Dedifferentiated amniotic fluid mesenchymal stem cell (primary cell): Measurements from ENCODE around the gene DNASE1L1.

Source experiments
- DNase-seq: peaks from one replicate; pipeline ENCODE4 v3.0.0-alpha.2; 2016; ENCODE audit errors: extremely low spot score

The DNASE1L1 gene

DNA sequence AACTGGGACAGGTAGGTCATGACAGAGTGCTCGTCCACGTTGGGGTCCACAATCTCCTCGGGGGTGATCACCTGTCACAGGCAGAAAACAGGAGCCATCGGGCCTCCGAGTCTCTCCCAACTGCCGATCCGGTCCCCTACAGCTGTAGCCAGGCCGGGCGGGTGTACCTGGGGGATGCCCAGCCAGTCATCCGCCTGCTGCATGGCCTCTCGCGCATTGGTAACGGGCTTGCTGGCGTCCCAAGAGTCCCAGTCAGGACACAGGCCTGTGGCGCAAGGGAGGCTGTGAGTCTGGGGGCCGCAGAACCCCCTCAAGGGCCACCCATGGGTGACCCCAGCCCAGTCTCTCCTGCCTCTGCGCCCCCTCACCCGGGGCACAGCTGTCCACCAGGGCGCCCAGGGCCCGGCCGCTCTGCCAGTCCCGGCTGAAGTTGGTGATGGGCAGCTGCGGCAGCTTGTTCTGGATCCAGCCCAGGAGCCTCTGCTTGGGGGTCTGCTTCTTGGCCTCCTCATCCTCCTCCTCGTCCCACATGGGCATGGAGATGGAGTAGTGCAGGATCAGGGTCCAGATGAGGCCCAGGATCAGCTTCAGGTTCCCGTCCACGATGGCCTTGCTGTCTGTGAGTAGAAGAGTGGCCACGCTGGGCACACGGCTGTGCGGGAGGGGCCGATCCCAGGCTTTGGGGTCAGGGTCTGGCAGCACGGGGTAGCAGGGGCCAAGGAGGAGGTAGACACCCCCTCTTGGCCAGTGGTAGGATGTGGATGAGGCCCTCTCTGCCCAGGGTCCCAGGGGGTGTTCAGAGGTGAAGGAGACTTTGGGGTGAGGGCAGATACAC lies 41.4 kb downstream of the DNASE1L1 start:
- DNase-seq, result no peak

DNA sequence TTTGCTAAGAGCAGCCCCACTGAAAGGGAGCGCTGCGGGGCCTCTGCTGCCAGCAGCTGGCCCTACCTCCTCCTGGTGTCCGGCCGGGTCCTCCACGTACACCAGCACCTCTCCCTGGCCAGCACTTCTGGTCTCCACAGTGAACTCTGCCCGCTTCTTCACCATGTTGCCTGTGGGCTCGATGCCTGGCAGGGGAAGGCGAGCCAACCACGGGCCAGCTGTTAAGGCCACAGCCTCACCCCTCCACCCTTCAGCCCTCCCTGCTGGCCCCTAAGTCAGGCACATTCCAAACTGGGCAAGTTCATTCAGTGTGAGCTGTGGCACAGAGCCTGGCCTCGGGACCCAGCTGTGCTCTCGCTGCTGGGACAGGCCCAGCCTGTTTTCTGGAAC lies 42.4 kb downstream of the DNASE1L1 start:
- DNase-seq, result no peak

DNA sequence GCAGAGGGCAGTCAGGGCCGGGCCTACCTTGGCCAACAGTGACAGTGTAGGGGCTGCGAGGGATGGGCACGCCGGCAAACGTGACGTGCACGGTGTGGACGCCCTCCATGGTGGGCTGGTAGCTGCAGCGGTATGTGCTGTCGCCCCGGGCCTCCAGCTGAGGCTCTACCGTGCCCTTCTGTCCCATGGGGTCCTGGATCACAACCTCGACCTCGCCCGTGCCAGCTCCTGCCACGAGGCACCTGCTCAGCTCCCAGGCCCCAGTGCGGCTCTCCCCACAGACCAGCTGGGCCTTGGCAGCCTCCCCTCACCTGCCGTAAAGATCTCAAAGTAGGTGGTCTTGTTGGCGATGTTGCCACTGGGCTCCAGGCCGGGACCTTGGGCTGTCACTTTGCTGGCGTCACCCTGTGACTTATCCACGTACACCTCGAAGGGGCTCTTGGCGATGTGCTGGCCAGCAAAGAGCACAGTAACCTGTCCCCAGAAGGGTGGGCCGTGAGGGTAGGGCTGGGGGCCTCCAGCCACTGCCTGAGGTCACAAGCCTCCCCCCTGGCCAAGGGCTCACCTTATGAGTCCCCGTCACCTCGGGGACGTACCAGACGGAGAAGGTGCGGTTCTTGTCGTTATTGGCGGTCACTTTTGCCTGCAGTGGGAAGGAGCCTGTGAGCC lies 42.9 kb downstream of the DNASE1L1 start:
- DNase-seq, result no peak

DNA sequence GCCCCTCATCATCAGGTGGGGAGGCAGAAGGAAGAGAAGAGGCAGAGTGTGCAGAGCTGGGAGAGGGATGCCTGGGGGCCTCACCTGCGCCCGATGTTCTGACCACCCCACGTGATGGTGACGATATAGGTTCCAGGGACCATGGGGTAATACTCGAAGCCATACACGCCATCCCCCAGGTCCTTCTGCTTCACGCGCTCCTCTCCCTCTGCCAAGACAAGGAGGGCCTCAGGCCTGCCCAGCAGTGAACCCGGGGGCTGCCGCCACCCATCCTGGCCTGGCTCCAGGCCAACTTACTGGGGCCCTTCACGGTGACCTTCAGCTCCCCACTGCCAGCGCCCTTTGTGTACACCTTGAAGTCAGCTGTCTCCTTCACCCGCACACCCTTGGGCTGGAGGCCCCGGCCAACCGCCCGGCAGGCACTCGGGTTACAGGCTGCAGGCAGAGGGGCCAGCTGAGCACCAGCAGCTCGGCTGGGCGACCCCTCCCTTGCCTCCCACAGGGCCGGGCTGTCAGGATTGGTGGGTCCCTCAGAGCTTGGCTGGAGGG lies 43.9 kb downstream of the DNASE1L1 start:
- DNase-seq, result no peak

DNA sequence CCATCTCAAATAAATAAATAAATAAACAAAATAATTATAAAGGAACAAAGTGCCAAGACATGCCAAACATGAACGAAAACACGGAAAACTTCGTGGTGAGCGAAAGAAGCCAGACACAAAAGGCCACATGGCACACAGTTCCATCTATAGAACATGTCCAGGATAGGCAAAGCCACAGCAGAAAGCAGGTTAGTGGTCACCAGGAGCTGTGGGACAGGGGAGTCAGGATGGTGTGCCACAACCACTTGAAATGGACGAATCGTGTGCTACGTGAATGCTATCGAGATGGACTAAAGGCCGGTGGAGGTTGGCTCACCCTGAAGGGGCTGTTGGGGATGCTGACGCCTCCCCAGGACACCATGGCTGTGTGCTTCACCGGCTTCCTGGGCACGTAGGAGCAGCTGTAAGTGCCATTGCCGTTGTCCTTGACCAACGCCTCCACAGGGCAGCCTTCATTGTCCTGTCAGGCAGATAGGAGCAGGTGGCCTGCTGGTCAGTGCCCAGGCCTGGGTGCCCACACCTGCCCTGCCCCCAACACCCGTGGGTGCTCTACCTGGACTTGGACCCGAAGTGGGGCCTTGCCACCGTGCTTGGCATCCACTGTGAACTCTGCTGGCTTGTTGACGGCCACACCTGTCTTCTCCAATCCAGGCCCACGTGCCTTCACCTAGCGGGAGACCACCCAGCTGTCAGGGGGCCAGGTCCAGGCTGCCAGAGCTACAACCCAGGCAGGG lies 45.2 kb downstream of the DNASE1L1 start:
- DNase-seq, result no peak

DNA sequence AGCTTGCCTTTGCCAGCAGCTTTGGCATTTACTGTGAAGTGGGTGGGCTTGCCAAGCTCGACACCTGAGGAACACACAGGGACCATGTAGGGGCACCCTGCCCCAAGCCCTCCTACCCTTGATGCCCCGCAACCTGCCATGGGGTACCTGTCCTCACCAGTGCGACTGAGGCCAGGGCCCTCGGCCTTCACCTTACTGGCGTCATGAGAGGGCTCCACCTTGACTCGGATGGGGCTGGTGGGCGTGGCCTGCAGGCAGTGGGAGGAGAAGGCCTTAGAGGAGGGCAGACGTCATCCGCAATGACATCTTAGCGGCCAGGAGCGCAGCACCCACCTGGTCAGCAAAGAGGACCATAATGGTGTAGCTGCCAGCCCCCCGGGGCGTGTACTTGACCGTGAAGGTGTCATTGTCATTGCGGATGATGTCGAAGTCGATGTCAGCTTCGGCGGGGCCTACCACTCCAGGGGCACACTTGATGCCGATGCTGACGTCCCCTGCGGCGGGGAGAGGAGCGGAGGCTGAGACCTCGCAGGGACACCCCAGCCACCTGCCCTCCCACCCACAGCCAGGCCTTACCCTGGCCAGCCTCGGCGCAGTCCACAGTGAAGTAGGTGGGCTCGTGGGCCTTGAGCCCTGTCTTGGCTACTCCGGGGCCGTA lies 46.8 kb downstream of the DNASE1L1 start:
- no peak for DNase-seq

DNA sequence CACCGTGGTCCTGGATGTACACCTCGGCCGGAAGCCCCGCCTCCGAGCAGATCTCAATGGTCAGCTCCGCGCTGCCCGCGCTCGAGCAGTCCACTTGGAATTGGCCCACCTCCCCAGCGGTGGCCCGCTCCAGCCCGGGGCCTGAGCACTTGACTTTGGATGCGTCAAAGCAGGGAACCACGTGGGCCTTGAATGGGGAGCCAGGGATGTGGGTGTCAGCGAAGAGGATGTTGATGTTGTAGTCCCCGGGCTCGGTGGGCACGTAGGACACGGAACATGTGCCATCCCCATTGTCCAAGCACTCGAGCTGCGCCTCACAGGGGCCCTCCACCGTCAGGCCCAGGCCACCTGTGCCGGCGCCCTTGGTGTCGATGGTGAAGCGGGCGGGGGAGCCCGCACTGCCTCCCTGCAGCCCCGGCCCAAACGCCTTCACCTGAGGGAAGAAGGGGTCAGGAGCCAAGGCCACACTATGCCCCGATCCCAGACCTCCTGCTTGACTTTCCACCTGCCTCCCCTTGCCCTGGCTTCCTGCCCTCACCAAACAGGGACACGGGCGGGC lies 48.8 kb downstream of the DNASE1L1 start:
- DNase-seq, result no peak

DNA sequence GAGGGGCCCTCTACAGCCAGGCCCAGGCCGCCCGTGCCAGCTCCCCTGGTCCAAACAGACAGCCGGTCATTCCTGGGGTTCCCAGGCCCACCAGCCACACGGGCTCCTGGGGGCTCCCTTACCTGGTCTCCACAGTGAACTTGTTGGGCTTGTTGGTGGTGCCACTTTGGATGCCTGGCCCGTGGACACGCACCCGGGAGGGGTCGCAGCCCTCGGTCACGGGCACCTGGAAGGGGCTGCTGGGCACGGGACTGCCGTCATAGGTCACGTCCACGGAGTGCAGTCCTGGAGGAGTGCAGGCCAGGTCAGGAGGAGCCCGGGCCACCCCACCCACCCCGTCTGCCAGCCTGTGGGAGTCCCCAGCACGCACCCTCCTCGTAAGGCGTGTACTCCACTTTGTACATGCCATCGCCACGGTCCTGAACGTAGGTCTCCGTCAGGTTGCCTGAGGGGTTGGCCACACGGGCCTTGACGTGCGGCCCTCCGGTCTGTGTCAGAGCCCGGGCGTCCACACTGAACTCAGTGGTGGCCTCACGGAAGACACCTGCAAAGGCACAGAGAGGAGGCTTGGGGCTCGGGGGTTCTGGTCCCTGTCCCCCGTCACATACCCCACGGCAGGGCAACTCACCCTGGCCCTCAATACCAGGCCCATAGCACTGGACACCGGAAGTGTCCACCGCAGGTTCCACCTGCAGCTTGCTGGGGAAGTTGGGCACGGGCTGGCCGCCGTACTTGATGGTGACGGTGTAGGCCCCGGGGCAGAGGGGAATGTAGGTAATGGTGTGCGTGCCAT lies 49.5 kb downstream of the DNASE1L1 start:
- no peak for DNase-seq

DNA sequence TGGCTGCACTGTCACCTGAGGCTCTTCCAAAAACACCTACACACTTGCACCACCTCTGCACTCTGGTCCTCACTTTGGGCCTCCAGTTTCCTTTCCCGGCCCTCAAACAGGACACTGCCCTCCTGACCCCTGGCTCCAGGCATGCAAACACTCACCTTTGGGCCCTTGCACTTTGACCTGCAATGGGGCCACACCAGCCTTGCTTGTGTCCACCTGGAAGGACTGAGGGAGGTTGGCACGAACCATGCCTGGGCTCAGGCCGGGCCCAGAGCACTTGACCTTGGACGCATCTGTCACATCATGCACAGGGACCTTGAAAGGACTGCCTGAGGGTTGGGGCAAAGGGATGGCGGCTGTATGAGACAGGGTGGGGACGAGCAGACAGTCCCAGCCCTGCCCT lies 50.2 kb downstream of the DNASE1L1 start:
- no peak for DNase-seq

DNA sequence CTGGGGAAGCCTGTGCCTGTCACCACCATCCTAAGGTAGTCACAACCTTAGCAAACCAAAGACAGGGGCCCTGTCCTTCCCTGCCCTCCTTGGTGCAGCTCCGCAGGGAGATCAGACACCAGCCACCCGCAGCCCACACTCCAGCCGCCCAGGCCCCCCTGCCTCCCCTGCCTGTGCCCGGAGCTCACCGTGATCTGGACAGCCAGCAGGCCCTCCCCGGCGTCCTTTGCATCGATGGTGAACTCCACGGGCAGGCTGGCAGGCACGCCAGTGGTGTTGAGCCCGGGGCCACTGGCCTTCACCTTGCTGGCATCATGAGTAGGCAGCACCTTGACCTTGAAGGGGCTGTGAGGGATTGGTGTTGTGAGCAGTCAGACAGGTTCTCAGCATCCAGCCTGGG lies 51.0 kb downstream of the DNASE1L1 start:
- no peak for DNase-seq

DNA sequence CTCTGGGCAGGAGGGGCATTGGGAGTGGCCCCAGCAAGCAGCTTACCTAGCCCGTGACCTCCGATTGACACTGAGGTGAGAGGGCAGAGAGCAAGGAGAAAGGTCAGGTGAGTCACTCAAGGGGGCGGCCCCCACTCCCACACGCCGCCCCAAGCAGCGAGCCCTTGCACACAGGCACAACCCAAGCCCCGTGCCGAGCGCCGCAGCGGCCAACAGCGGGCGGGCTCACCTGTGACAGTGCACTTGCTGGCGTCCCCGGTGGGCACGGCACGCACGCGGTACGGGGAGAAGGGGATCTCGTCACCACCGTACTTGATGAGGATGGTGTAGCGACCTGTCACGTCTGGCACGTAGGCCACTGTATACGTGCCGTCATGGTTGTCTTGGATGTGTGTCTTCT lies 51.8 kb downstream of the DNASE1L1 start:
- DNase-seq, result no peak

DNA sequence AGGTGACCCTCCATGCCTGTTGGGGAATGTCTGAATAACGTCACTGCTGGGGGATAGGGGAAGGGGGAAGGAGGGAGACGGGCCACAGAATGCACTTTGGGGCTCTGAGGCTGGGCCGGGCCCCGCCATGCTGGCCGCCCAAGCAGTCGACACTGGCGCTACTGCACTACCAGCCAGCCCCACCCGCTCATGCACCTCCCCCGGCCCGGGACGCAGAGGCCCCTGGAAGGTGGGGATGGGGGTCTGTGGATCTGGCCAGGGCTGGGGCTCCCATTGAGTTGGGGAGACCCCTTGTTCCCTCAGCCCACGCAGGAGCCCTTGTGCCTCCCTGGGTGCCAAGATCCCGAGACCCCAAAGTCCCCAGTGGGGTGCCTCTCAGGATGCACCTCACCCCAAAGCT lies 52.5 kb downstream of the DNASE1L1 start:
- DNase-seq, result no peak

DNA sequence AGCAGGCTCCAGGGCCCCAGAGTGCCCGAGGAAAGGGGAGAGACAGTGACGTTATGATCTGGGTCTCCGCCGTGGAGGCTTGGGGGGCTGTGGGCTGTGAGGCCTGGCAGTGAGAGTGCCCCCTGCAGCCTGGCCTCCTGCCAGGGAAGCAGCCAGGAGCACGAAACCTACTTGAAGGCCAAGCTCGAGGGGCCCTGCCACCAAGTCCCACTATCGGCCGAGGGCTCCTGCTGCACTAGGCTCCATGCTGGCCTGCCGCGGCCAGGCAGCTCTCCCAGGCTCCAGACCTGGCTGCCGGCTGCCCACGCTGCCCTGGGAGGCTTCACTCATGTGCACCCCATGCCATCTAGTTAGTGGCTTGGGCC lies 53.3 kb downstream of the DNASE1L1 start:
- no peak for DNase-seq

DNA sequence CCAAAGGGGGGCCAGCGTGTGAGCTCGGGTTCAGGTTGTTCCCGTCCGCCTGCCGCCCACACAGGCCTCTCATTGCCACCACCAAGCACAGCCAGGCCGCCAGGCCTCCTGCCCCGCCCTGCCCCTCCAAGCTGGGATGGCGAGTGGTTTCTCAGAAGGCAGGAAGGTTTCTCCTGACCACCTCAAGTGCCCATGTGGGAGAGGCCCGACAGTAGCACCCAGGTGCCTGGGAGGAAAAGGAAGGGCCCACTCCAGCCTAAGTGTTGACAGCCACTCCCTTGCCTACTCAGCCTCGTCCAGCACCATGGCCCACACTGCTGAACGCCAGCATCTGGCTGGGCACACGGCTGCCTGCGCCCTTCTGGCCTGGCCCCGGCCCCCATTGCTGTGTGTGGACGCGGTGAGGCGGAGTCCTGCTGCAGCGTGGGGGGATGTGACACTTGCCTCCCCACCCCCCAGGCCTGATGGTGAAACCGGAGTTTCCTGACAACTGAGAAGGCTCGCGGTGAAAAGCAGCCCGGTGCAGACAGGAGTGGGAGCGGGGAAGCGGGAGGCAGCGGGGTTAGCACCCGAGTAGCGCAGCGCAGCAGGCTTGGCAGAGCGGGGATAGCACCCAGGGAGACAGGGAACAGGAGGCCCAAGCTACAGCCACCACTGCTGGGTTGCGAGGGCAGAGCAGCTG lies 53.8 kb downstream of the DNASE1L1 start:
- DNase-seq, result no peak

DNA sequence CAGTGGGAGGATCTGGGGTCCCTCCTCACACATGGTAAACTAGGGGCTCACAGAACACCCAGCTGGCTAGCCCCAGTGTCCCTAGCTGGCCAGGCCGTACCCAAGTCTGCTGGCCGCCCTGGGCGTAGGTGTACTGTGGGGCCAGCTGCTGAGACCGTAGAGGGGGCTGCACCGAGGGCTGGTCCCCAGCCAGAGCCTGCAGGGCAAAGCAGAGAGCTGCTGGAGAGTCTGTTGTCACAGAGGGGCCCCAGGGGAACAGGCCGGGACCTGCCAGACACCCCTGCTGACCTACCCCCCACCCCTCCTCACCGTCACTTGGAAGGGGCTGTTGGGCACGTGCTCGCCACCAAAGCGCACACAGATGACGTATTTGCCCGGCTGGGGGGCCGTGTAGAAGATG lies 54.5 kb downstream of the DNASE1L1 start:
- no peak for DNase-seq

DNA sequence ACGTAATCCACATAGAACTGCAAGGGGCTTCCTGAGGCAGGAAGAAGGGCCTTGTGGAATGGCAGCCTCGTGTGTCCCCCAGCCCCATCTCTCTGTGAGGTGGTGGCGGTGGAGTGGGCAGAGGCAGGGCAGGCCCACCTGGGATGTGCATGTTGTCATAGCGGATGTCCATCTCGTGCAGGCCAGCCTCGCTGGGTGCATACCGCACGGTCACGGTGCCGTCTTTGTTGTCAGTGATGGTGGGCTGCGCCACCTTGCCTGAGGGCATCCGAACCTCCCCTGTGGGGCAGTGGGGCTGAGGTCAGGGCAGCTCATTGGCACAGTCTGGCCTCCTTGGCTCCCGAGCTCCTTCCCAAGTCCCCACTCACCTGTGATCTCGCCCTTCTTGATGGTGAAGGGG lies 55.0 kb downstream of the DNASE1L1 start:
- DNase-seq, result no peak

DNA sequence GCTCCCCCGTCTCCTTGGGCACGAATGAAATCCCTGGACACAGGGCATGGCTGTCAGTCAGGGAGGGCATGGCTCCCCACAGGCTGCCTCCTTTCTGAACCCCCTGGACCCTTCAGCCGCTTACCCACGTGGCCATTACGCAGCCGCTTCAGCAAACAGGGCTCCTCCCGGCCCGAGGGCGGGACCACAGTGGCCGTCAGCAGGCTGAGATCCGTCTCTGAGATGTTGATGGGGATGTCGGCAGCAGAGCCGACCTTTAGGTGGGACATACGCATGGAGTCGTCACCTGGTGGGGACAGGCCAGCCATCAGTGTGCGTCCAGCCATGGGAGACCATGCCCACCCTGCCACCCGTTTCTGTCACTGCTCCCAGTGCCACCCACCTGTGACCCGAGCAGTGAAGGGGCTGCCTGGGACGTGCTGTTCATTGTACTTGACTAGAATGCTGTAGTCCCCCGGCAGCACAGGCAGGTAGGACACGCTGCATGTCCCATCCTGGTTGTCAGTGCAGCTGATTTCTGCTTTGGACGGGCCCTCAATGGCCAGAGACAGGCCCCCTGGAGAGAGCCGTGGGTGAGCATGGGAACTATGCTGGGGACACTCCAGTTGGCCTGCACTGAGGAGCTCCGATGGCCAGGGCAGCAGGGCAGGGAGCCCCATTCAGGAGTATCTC lies 55.7 kb downstream of the DNASE1L1 start:
- DNase-seq, result no peak

DNA sequence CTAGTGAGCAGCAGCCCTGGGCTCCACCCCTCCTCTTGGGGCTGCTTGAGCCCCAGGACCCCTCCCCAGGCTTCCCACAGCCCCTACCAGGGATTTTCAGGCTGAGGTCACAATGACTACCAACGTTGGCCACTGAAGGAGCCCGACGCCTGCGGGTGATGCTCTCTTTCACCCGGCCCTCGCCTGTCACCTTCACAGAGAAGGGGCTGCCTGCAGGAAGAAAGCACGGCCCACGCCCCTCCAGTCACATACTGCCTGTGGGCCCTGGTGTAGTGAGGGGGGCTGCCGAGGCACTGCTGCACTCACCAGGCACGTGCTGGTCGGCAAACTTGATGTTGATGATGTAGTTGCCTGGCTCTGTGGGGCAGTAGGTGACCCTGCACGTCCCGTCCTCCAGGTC lies 56.6 kb downstream of the DNASE1L1 start:
- no peak for DNase-seq

DNA sequence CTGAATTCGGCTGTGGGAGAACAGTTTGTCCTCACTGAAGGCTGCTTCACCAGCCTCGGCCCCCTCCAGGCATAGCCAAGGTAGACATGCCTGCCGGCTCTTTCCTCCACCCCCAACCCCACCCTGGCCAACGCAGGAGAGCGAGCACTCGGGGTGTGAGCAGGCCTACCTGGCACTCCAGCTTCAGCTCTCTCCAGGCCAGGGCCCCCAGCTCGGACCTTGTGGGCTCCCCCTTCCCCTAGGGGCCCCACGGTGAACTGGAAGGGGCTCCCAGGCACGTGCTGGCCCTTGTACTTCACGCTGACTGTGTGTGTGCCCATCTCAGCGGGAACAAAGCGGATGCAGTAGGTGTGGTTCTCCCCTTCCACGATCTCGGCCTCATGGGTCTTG lies 57.0 kb downstream of the DNASE1L1 start:
- DNase-seq, result no peak
